ENCODE data around the gene UBXN7. TPM values are rescaled to one million over a fixed set of nuclear protein-coding genes. Genes with fewer than 3 reads are reported as not detected.

Gene UBXN7
- total and polyA plus RNA-seq, 2 of the 8 experiments (the other 6 are each of a cell fraction or from before 2014, with no cell fraction given), result 18.5 to 109 TPM

DNA sequence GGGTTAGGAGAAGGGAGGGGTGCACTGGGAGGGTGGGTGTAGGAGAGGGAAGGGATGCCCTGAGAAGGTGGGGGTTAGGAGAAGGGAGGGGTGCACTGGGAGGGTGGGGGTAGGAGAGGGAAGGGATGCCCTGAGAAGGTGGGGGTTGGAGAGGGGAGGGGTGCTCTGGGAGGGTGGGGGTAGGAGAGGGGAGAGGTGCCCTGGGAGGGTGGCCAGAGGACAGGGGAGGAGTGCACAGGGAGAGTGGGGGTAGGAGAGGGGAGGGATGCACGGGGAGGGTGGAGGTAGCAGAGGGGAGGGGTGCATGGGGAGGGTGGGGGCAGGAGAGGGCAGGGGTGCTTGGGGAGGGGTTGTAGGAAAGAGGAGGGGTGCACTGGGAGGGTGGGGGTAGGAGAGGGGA lies 97.2 kb downstream of the UBXN7 start (continued):
- no peak for TF ChIP-seq KDM4A (IDR thresholded peaks at IDR 0.05; ENCODE audit: low read depth, low read length, severe bottlenecking)
- TF ChIP-seq SP1 (IDR thresholded peaks at IDR 0.05; ENCODE audit: low read depth, low read length), result no peak
- no peak for TF ChIP-seq SRF (IDR thresholded peaks at IDR 0.05; ENCODE audit: low read depth, low read length)
- TF ChIP-seq SUZ12 (IDR thresholded peaks at IDR 0.05; ENCODE audit: low read length), result no peak
- TF ChIP-seq JUN (IDR thresholded peaks at IDR 0.05; ENCODE audit: low read depth, low read length), result no peak
- no peak for TF ChIP-seq USF2 (IDR thresholded peaks at IDR 0.05; ENCODE audit: low read length)

All from H1 (cell line).